Measurements from ENCODE around the gene YWHAG.

- no peak for TF ChIP-seq CTCF (IDR thresholded peaks at IDR 0.05; ENCODE audit: insufficient read depth, low read depth, low read length)
- no peak for TF ChIP-seq EZH2 (IDR thresholded peaks at IDR 0.05; ENCODE audit: insufficient read depth, low read length)
Measured at GRCh38 chr7:76330673-76331072, 28.1 kb downstream of the YWHAG start.
